ENCODE measurements around the gene ZNF672. TPM values are rescaled to one million over a fixed set of nuclear protein-coding genes. Genes with fewer than 3 reads are reported as not detected.

ZNF672 gene
- total and polyA plus RNA-seq, 3 donors from 2014 or later: 28.4 to 65.0 (median 57.3) TPM

DNA sequence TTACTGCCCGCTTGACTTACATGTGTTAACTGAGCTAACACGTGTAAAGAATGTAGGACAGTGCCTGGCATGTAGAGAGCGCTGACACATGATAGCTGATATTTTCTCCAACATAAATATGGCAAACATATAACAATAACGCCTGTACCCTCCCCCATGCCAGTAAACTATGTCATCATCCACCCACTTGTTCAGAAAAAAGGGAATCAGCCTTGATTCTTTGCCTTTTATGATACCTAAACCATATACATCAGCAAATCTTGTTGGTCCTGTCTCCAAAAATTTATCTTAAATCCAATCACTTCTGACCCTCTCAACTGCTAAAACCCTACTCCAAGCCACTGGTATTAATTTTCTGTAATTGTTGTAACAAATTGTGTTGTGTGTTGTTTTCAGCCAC lies 22.0 kb downstream of the ZNF672 start:
- WGBS, 2 donors: 54 to 62% methylated on average over 4 of the region's 4 CpGs
- TF ChIP-seq POLR2A (IDR thresholded peaks at IDR 0.05): no peak
- no peak for TF ChIP-seq CTCF (IDR thresholded peaks at IDR 0.05)
- Histone ChIP-seq H3K27me3 (no peaks in the 10 kb centered on the region), H3K27ac (peak overlapping the region; percentile 94 to 96), H3K36me3 (ENCODE audit: low read depth, missing control alignments) (no peaks in the 10 kb centered on the region), H3K9me3 (no peaks in the 10 kb centered on the region), H3K4me1 (peaks cover 37% of the 10 kb centered on the region), H3K4me3 (no peak overlapping the region)
- DNase-seq: no peak
- intact Hi-C loops (cut with DNase I; ENCODE audit: low total_unique reads): no loop called here

GRCh38 chr1:248861616-248862015 lies 23.6 kb downstream of the ZNF672 start:
- intact Hi-C loops (cut with DNase I; ENCODE audit: low total_unique reads): no loop called here
- no peak overlapping the region for H3K27ac ChIP-seq
- H3K4me1 ChIP-seq: peaks cover 30% of the 10 kb centered on the region
- no peak overlapping the region for H3K4me3 ChIP-seq
- no peak for DNase-seq
- TF ChIP-seq POLR2A (IDR thresholded peaks at IDR 0.05): no peak
- TF ChIP-seq CTCF (IDR thresholded peaks at IDR 0.05): no peak
- H3K36me3 ChIP-seq (ENCODE audit: low read depth, missing control alignments): no peaks in the 10 kb centered on the region
- no peaks in the 10 kb centered on the region for H3K27me3 ChIP-seq
- no peaks in the 10 kb centered on the region for H3K9me3 ChIP-seq
- WGBS, 2 donors: 86% methylated on average over 2 of the region's 2 CpGs

GRCh38 chr1:248862695-248862997 lies 24.6 kb downstream of the ZNF672 start:
- no peak for DNase-seq
- Histone ChIP-seq H3K4me3 (peak overlapping the region; percentile 45 to 68), H3K4me1 (peaks cover 24% of the 10 kb centered on the region), H3K36me3 (ENCODE audit: low read depth, missing control alignments) (no peaks in the 10 kb centered on the region), H3K9me3 (no peaks in the 10 kb centered on the region), H3K27me3 (no peaks in the 10 kb centered on the region), H3K27ac (peak overlapping the region; percentile 52 to 57)
- intact Hi-C loops (cut with DNase I; ENCODE audit: low total_unique reads): no loop called here
- TF ChIP-seq CTCF (IDR thresholded peaks at IDR 0.05): no peak
- TF ChIP-seq POLR2A (IDR thresholded peaks at IDR 0.05): no peak
- WGBS, 2 donors: 12 to 15% methylated on average over 2 to 4 of the region's 4 CpGs

DNA sequence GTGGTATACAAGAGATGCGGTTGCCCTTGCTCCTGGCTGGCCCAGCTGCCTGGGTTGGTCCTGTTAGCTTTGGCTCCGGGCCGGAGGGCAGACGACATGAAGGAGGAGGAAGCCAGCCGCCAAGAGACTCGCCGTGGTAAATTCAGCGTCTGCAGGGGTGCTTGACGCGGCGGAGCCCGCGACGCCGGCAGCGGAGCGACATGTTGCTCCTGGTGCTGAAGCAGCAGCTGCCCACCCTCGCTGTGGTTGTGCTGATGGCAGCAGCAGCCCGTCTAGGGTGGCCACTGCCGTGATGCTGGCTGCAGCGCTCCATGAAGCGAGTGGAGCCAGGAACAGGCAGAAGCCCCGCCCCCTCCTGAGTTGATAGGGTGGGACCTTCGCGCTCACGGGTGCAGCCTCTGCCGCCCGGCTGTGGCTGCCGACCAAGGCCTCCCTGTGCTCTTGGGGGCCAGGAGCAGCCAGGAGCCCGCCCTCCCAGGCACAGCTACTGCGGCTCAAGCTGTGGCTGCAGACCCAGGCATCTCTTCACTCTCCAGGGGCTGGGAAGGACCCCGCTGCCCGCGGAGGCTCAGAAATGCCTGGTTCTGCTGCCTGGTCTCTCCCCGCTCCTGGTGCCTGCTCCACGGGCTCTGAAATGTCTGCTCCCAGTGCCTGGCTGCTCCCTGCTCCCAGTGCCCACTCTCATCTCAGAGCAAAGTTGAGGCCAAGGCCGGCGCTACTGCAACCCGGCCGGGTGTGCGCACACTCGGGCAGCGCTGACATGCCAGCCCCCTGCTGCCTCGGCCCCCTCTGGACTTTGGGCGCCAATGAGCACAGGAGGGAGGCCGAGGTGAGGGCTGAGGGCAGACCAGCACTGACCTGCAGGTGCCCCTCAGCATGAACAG lies 25.2 kb downstream of the ZNF672 start:
- Histone ChIP-seq H3K9me3 (no peaks in the 10 kb centered on the region), H3K27me3 (no peaks in the 10 kb centered on the region), H3K36me3 (ENCODE audit: low read depth, missing control alignments) (no peaks in the 10 kb centered on the region), H3K4me3 (peak overlapping the region; percentile 45 to 68), H3K27ac (peak overlapping the region; percentile 52 to 57), H3K4me1 (peaks cover 19% of the 10 kb centered on the region)
- TF ChIP-seq CTCF (IDR thresholded peaks at IDR 0.05): no peak
- TF ChIP-seq POLR2A (IDR thresholded peaks at IDR 0.05): no peak
- DNase-seq: peak; percentile 96
- intact Hi-C loops (cut with DNase I; ENCODE audit: low total_unique reads): no loop called here
- 3 to 4% methylated on average over 7 to 37 of the region's 46 CpGs for WGBS, 2 donors

All from testis (tissue), 3 donors.